ENCODE measurements around the gene CBY1.

DNA sequence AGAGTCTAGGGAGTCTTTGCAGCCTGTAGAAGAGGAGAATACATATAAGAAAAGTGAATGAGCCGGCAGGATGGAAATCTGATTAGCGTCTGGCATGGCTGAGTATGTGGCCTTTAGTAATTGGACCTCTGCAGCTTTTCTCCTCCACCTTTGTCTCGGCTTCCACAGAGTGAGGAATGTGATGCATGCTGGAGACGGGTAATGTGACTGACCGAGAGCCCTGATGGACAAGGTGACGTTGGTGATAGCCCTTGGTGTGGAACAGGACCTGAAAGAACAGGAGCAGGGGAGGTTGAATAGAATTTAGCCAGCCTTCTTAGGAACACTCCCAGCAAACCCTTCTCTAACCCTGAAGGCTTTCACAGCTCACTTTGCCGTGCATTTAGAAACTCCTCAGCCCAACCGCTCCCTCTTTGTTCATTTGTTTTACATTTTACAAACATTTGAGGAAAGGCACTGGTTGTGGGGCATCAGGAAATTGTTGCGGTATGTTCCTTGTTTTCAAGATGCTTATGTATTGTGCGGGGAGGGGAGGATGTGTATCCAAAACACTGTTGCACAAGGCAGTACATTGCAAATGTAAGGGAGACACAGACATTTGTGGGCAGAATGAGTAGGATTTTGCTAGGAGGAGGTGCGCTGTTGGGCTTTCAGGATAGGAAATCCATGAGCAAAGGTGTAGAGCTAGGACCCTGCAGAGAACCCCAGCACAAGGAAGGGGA lies 56.2 kb downstream of the CBY1 start:
- TF ChIP-seq, protein P1, sequence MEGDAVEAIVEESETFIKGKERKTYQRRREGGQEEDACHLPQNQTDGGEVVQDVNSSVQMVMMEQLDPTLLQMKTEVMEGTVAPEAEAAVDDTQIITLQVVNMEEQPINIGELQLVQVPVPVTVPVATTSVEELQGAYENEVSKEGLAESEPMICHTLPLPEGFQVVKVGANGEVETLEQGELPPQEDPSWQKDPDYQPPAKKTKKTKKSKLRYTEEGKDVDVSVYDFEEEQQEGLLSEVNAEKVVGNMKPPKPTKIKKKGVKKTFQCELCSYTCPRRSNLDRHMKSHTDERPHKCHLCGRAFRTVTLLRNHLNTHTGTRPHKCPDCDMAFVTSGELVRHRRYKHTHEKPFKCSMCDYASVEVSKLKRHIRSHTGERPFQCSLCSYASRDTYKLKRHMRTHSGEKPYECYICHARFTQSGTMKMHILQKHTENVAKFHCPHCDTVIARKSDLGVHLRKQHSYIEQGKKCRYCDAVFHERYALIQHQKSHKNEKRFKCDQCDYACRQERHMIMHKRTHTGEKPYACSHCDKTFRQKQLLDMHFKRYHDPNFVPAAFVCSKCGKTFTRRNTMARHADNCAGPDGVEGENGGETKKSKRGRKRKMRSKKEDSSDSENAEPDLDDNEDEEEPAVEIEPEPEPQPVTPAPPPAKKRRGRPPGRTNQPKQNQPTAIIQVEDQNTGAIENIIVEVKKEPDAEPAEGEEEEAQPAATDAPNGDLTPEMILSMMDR (conservative IDR thresholded peaks at IDR 0.05; ENCODE audit: low read depth, low read length): no peak
- no peak for TF ChIP-seq EZH2 (IDR thresholded peaks at IDR 0.05; ENCODE audit: low read length, unreplicated experiment)

Measured in PC-3 (cell line).